Adrenal gland (tissue), 12 donors: ENCODE data around the gene LPCAT3. TPM values are rescaled to one million over a fixed set of nuclear protein-coding genes. Genes with fewer than 3 reads are reported as not detected.

Source experiments
- DNase-seq, 7 donors: peaks; one replicate each; pipeline ENCODE4 v3.0.0-alpha.2; 2019 to 2020
- H3K27ac ChIP-seq, 5 donors: fragments of 200-600 bp; sonication (generic) in 4 of 5; 1 replicate in 3 of 5; 2 replicates in 2 of 5; pipeline versions ENCODE4 v1.5.1 to v1.8.0; 2016 to 2020; ENCODE audit warnings: mild to moderate bottlenecking in 1 of 5
- H3K27me3 ChIP-seq: fragments of 200-600 bp; 2 replicates; pipeline ENCODE4 v1.8.0; 2021
- H3K36me3 ChIP-seq, 2 donors: fragments of 200-600 bp; replicated peaks in 1 of 2; 1 replicate in 1 of 2; 2 replicates in 1 of 2; pipeline versions ENCODE4 v1.5.1 to v1.8.0; 2018 to 2022
- H3K4me1 ChIP-seq, 2 donors: fragments of 200-600 bp; replicated peaks in 1 of 2; 1 replicate in 1 of 2; 2 replicates in 1 of 2; pipeline versions ENCODE4 v1.5.1 to v1.8.0; 2018 to 2021
- H3K4me3 ChIP-seq, 4 donors: fragments of 200-600 bp; sonication (generic) in 3 of 4; one replicate each; pipeline ENCODE4 v1.5.1; 2016 to 2018
- H3K9me3 ChIP-seq, 3 donors: fragments of 200-600 bp; sonication (generic) in 1 of 3; replicated peaks in 1 of 3; 1 replicate in 2 of 3; 2 replicates in 1 of 3; pipeline versions ENCODE4 v1.5.1 to v1.8.0; 2016 to 2021
- POLR2A ChIP-seq, 2 donors: fragments of 450-650 bp; IDR thresholded peaks; one replicate each; pipeline ENCODE4 v1.6.1; 2017; ENCODE audit warnings: antibody characterized with exemption in 2 of 2, mild to moderate bottlenecking in 2 of 2, moderate library complexity in 1 of 2
- WGBS, 4 donors: extraction: QIAGEN DNeasy Blood & Tissue Kit in 2 of 4; methylation state at CpG; one replicate each; pipeline versions ENCODE4 v1.1.5 to v1.1.7; 2013 to 2017; 5-methylcytosine and 5-hydroxymethylcytosine counted together
- intact Hi-C, 2 donors: fragments of 100-400 bp; cut with DNase I; formaldehyde crosslinking; loops; one replicate each; pipeline versions ENCODE4 v1.14.1 to v1.15.0; 2022 to 2023
- polyA plus RNA-seq, 3 donors: library from polyadenylated mRNA; stranded (reverse); fragments of 200-250 nt in 2 of 3; fragments of 350-450 nt in 1 of 3; fragmentation: Illumina TruSeq in 1 of 3; extraction: RNeasy Lipid Tissue Mini Kit (QIAGEN cat#74804) in 1 of 3; gene quantifications; one replicate each; pipeline ENCODE4 v1.2.3, GENCODE V29; 2013 to 2014
- total RNA-seq, 9 donors: library from RNA; depleted of rRNA in 4 of 9; stranded (reverse); fragments of >200 nt in 4 of 9; fragments of 120-200 nt in 1 of 9; fragmentation: NEBNext Ultra II Directional in 1 of 9; extraction: Animal tissue kit (Norgen Biotek cat#: 25700) in 1 of 9; gene quantifications; one replicate each; pipeline versions ENCODE4 v1.1.0 to v1.2.4, GENCODE V29; 2013 to 2023
- TF ChIP-seq, protein P1 (sequence below), 6 experiments: fragments of 450-650 bp in 4 of 6; fragments of 200-600 bp in 2 of 6; sonication (generic) in 1 of 6; IDR thresholded peaks; 1 replicate in 5 of 6; 2 replicates in 1 of 6; pipeline versions ENCODE4 v1.5.1 to v1.8.0; 2016 to 2021; ENCODE audit warnings: antibody characterized with exemption in 6 of 6, mild to moderate bottlenecking in 2 of 6, moderate library complexity in 1 of 6
- donor health status: healthy with polysubstance abuse.
- donor health status: Bipolar disorder and iron deficiency.
- donor health status: DM: yes; HTN: yes; CAD: no.
- donor health status: DM: no; HTN: no; CAD: no.
- donor health status: DM: no; HTN: no; CAD: no.
- donor health status: DM: yes; HTN: yes; CAD: no.

The LPCAT3 gene
- total and polyA plus RNA-seq, 12 donors, result 28.5 to 146 (median 74.0) TPM

GRCh38 chr12:6936636-6937480, 81.4 kb downstream of the LPCAT3 start:
- H3K36me3 ChIP-seq, result peaks cover 0 to 30% of the 10 kb centered on the region in 2 donors
- no peaks in the 10 kb centered on the region for H3K27me3 ChIP-seq
- TF ChIP-seq POLR2A (IDR thresholded peaks at IDR 0.05), result no peak
- TF ChIP-seq, protein P1, sequence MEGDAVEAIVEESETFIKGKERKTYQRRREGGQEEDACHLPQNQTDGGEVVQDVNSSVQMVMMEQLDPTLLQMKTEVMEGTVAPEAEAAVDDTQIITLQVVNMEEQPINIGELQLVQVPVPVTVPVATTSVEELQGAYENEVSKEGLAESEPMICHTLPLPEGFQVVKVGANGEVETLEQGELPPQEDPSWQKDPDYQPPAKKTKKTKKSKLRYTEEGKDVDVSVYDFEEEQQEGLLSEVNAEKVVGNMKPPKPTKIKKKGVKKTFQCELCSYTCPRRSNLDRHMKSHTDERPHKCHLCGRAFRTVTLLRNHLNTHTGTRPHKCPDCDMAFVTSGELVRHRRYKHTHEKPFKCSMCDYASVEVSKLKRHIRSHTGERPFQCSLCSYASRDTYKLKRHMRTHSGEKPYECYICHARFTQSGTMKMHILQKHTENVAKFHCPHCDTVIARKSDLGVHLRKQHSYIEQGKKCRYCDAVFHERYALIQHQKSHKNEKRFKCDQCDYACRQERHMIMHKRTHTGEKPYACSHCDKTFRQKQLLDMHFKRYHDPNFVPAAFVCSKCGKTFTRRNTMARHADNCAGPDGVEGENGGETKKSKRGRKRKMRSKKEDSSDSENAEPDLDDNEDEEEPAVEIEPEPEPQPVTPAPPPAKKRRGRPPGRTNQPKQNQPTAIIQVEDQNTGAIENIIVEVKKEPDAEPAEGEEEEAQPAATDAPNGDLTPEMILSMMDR (IDR thresholded peaks at IDR 0.05), result peak in 1 of 6 experiments; percentile 1
- WGBS, 4 donors, result 26 to 50% (median 30%) methylated on average over 20 to 36 of the region's 36 CpGs
- intact Hi-C loops, result no loop called here
- H3K4me1 ChIP-seq, result peaks cover 15 to 60% of the 10 kb centered on the region in 2 donors
- DNase-seq, result peak in 5 of 7 donors; percentile 38 to 73 (median 53)
- H3K4me3 ChIP-seq, result peak overlapping the region in 2 of 4 donors; percentile 31 to 65
- no peaks in the 10 kb centered on the region for H3K9me3 ChIP-seq
- peak overlapping the region in 4 of 5 donors; percentile 82 to 96 (median 90) for H3K27ac ChIP-seq

DNA sequence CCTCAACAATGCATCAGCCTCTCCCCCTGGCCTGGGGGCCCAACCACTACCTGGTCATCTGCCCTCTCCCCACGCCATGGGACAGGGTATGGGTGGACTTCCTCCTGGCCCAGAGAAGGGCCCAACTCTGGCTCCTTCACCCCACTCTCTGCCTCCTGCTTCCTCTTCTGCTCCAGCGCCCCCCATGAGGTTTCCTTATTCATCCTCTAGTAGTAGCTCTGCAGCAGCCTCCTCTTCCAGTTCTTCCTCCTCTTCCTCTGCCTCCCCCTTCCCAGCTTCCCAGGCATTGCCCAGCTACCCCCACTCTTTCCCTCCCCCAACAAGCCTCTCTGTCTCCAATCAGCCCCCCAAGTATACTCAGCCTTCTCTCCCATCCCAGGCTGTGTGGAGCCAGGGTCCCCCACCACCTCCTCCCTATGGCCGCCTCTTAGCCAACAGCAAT, 82.1 kb downstream of the LPCAT3 start:
- peaks cover 0 to 30% of the 10 kb centered on the region in 2 donors for H3K36me3 ChIP-seq

DNA sequence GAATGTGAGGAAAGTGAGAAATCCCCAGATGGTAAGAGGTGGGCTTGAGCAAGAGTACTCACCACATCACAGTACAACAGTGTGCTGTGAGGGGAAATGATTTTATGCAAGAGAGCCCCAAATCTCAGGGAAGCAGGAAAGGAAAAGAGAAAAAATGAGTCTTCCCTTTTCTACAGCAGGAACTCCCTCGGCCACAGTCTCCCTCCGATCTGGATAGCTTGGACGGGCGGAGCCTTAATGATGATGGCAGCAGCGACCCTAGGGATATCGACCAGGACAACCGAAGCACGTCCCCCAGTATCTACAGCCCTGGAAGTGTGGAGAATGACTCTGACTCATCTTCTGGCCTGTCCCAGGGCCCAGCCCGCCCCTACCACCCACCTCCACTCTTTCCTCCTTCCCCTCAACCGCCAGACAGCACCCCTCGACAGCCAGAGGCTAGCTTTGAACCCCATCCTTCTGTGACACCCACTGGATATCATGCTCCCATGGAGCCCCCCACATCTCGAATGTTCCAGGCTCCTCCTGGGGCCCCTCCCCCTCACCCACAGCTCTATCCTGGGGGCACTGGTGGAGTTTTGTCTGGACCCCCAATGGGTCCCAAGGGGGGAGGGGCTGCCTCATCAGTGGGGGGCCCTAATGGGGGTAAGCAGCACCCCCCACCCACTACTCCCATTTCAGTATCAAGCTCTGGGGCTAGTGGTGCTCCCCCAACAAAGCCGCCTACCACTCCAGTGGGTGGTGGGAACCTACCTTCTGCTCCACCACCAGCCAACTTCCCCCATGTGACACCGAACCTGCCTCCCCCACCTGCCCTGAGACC, 82.7 kb downstream of the LPCAT3 start:
- TF ChIP-seq POLR2A (IDR thresholded peaks at IDR 0.05), result peak in 1 of 2 donors; percentile 15
- TF ChIP-seq, protein P1 (IDR thresholded peaks at IDR 0.05), result no peak
- WGBS, 4 donors, result 56 to 67% (median 58%) methylated on average over 8 to 14 of the region's 14 CpGs
- peak in 4 of 7 donors; percentile 29 to 65 (median 46) for DNase-seq
- Histone ChIP-seq H3K9me3 (no peaks in the 10 kb centered on the region), H3K27ac (peak overlapping the region in 2 of 5 donors; percentile 43 to 57), H3K4me1 (peaks cover 20 to 59% of the 10 kb centered on the region in 2 donors), H3K36me3 (peaks cover 0 to 30% of the 10 kb centered on the region in 2 donors), H3K27me3 (no peaks in the 10 kb centered on the region), H3K4me3 (no peak overlapping the region)
- intact Hi-C loops, result no loop called here

More for the DNA sequence above, 82.1 kb downstream of the LPCAT3 start:
- Histone ChIP-seq H3K4me1 (peaks cover 15 to 57% of the 10 kb centered on the region in 2 donors), H3K4me3 (no peak overlapping the region), H3K27me3 (no peaks in the 10 kb centered on the region), H3K9me3 (no peaks in the 10 kb centered on the region), H3K27ac (peak overlapping the region in 2 of 5 donors; percentile 57 to 96)
- intact Hi-C loops, result no loop called here
- DNase-seq, result peak in 1 of 7 donors; percentile 28
- 79 to 95% (median 91%) methylated on average over 3 of the region's 3 CpGs for WGBS, 4 donors
- TF ChIP-seq, protein P1 (IDR thresholded peaks at IDR 0.05), result no peak
- peak in 1 of 2 donors; percentile 0 for TF ChIP-seq POLR2A (IDR thresholded peaks at IDR 0.05)

GRCh38 chr12:6934110-6934509, 84.2 kb downstream of the LPCAT3 start:
- Histone ChIP-seq H3K4me1 (peaks cover 32 to 74% of the 10 kb centered on the region in 2 donors), H3K4me3 (no peak overlapping the region)
- 39 to 52% (median 48%) methylated on average over 8 of the region's 8 CpGs for WGBS, 4 donors

More at GRCh38 chr12:6934110-6934509, 84.2 kb downstream of the LPCAT3 start:
- peak in 3 of 7 donors; percentile 38 to 54 (median 52) for DNase-seq
- Histone ChIP-seq H3K36me3 (peaks cover 0 to 30% of the 10 kb centered on the region in 2 donors), H3K27ac (peak overlapping the region in 3 of 5 donors; percentile 16 to 57 (median 57)), H3K9me3 (no peaks in the 10 kb centered on the region), H3K27me3 (no peaks in the 10 kb centered on the region)
- TF ChIP-seq POLR2A (IDR thresholded peaks at IDR 0.05), result no peak
- TF ChIP-seq, protein P1 (IDR thresholded peaks at IDR 0.05), result no peak
- intact Hi-C loops, result no loop called here
